ENCODE data around the gene PLCL1. TPM values are rescaled to one million over a fixed set of nuclear protein-coding genes. Genes with fewer than 3 reads are reported as not detected.

PLCL1 gene
- total RNA-seq, 1 donor from 2014 or later = 0.04 TPM

DNA sequence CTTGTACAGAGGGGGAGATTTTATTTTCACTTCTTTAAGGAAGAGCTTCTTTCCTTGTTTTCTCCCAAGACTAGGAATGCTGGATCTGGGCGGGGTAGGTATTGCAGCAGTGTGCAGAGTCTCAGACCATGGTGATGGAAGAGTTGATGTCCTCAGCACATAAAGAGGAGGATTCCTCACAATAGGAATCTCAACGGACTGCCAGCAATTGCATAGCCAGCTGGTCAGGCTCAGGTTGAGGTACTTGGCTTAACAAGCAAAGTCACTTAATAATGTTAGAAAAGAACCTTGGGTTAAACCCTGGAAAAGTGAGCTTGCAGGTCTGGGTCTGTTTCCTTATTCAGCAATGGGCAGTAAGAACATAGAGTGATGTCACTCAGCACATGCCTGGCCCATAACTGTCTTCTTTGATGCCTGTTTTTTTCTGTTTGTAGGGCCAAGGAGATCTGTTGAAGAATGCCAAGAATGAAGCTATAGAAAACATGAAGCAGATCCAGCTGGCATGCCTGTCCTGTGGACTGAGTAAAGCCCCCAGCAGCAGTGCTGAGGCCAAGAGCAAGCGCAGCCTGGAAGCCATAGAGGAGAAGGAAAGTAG lies 342.1 kb downstream of the PLCL1 start:
- ChIA-PET CTCF (no interaction called here), POLR2A (interaction anchor here (0.6 kb wide), 1 partner anchor 1353 kb away, joined by 6 read pairs; no protein-coding TSS in a partner anchor)
- TF ChIP-seq CTCF (IDR thresholded peaks at IDR 0.05) = no peak
- ATAC-seq (ENCODE audit: low read depth) = no peak
- no peaks in the 10 kb centered on the region for H3K27me3 Mint-ChIP-seq
- DNase-seq = no peak
- intact Hi-C loops (cut with micrococcal nuclease) = no loop called here
- no peak overlapping the region for H3K27ac Mint-ChIP-seq
- H3K4me3 Mint-ChIP-seq = no peak overlapping the region
- no peaks in the 10 kb centered on the region for H3K4me1 Mint-ChIP-seq
- H3K36me3 Mint-ChIP-seq (ENCODE audit: low read depth) = no peaks in the 10 kb centered on the region
- H3K9me3 Mint-ChIP-seq = no peaks in the 10 kb centered on the region

DNA sequence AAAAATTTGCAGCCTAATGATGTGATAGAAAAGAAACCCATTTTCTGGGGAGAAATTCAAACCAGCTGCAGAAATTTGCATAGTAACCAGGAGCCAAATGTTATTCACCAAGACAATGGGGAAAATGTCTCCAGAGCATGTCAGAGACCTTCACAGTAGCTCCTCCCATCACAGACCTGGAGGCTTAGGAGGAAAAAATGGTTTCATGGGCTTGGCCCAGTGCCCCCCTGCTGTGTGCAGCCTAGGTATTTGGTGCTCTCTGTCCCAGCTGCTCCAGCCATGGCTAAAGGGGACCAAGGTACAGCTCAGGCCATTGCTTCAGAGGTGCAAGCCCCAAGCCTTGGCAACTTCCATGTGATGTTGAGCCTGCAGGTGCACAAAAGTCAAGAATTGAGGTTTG lies 352.9 kb downstream of the PLCL1 start:
- H3K4me1 Mint-ChIP-seq = no peaks in the 10 kb centered on the region
- ChIA-PET CTCF (no interaction called here), POLR2A (no interaction called here)
- no peaks in the 10 kb centered on the region for H3K27me3 Mint-ChIP-seq
- ATAC-seq (ENCODE audit: low read depth) = no peak
- H3K27ac Mint-ChIP-seq = no peak overlapping the region
- no peak for DNase-seq
- H3K4me3 Mint-ChIP-seq = no peak overlapping the region
- no peaks in the 10 kb centered on the region for H3K36me3 Mint-ChIP-seq (ENCODE audit: low read depth)
- no peak for TF ChIP-seq CTCF (IDR thresholded peaks at IDR 0.05)
- peaks cover 11% of the 10 kb centered on the region for H3K9me3 Mint-ChIP-seq
- intact Hi-C loops (cut with micrococcal nuclease) = no loop called here

GRCh38 chr2:198161151-198161550 lies 356.8 kb downstream of the PLCL1 start:
- no peak for TF ChIP-seq CTCF (IDR thresholded peaks at IDR 0.05)
- intact Hi-C loops (cut with micrococcal nuclease) = no loop called here
- ATAC-seq (ENCODE audit: low read depth) (no peak), DNase-seq (no peak)
- H3K27me3 Mint-ChIP-seq = no peaks in the 10 kb centered on the region
- no peaks in the 10 kb centered on the region for H3K36me3 Mint-ChIP-seq (ENCODE audit: low read depth)
- ChIA-PET POLR2A (no interaction called here), CTCF (no interaction called here)
- H3K27ac Mint-ChIP-seq = no peak overlapping the region
- H3K4me1 Mint-ChIP-seq = no peaks in the 10 kb centered on the region
- H3K4me3 Mint-ChIP-seq = no peak overlapping the region
- H3K9me3 Mint-ChIP-seq = peaks cover 11% of the 10 kb centered on the region

DNA sequence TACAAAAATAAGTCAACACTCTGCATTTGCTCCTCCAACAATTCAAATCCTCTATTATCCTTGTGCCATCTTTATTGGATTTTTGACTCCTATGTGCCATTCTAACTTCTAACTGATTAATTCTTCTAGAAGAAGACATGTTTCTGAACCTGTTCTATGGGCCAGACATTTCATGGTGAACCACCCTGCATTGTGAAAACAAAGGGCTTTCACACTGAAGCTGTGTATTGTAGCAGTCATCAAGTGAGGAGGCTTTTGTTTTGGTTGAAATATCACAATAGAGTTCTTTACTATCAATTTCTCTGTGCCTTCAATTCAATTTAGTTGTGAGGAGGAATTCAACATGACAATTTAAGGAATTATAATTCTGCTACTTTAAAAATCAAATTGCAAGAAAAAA lies 357.9 kb downstream of the PLCL1 start:
- H3K4me1 Mint-ChIP-seq = no peaks in the 10 kb centered on the region
- no peak overlapping the region for H3K4me3 Mint-ChIP-seq
- TF ChIP-seq CTCF (IDR thresholded peaks at IDR 0.05) = no peak
- intact Hi-C loops (cut with micrococcal nuclease) = no loop called here
- H3K27me3 Mint-ChIP-seq = no peaks in the 10 kb centered on the region
- ATAC-seq (ENCODE audit: low read depth) = no peak
- H3K27ac Mint-ChIP-seq = no peak overlapping the region
- ChIA-PET CTCF (no interaction called here), POLR2A (no interaction called here)
- peaks cover 3% of the 10 kb centered on the region for H3K9me3 Mint-ChIP-seq
- H3K36me3 Mint-ChIP-seq (ENCODE audit: low read depth) = no peaks in the 10 kb centered on the region
- no peak for DNase-seq

DNA sequence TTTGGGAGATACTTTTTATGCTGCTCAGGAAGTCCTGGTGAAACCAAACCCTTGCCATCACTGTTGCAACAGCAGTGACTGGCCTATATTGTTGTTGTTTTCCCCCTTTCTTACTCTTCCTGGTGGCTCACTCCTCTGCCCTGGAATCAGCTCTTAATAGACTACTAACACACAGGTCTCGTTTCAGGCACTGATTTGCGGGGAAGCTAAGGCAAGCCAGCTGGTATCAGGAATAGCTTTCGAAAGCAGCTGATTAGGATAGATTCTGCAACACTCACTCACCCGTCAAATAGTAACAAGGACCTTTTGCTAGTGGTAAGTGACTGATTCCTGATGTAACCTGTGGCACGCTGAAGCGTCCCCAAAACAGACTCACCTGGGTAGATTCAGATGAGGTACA lies 360.4 kb downstream of the PLCL1 start:
- DNase-seq (no peak), ATAC-seq (ENCODE audit: low read depth) (no peak)
- TF ChIP-seq CTCF (IDR thresholded peaks at IDR 0.05) = no peak
- POLR2A ChIA-PET = no interaction called here
- H3K27me3 Mint-ChIP-seq = no peaks in the 10 kb centered on the region
- no peaks in the 10 kb centered on the region for H3K9me3 Mint-ChIP-seq
- CTCF ChIA-PET = no interaction called here
- intact Hi-C loops (cut with micrococcal nuclease) = no loop called here
- H3K36me3 Mint-ChIP-seq (ENCODE audit: low read depth) = no peaks in the 10 kb centered on the region
- H3K27ac Mint-ChIP-seq = no peak overlapping the region
- H3K4me1 Mint-ChIP-seq = no peaks in the 10 kb centered on the region
- no peak overlapping the region for H3K4me3 Mint-ChIP-seq

All from activated B cell treated with CpG ODN at 0.5 μM for 24 hours (primary cell).